ENCODE measurements around the gene CDADC1. TPM values are rescaled to one million over a fixed set of nuclear protein-coding genes. Genes with fewer than 3 reads are reported as not detected.

The CDADC1 gene
- total and polyA plus RNA-seq, 2 donors (not counting 1 experiment from before 2014, with no cell fraction given) = 6.1 to 6.6 TPM

DNA sequence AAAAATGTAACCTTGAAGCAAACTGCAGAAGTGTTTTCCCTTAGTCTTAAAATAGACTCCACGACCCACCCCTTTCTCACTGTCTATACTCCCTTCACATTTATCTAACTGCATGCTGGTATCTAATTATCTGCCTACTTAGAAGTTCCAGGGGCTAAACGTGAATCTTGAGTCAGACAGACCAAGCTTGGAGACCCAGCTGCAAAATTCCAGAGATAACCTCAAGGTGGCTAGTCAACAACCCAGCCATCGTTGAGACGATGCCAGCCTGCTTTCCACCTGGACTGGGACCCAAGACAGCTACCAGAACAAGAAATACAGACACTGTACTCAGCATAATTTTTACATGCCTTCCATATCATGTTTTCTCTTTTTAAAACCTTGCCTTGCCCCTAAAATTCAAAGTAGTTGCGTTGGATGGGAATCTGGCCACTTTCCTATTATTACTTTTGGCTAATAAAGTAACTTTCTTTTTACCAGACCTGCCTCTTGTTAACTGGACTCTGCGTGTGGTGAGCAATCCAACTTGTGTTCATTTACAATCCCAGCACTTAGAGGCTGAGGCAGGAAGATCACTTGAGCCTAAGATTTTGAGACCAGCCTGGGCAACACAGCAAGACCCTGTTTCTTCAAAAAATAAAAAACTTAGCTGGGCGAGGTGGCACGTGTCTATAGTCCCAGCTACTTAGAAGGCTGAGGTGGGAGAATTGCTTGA lies 82.3 kb downstream of the CDADC1 start:
- Histone ChIP-seq H3K36me3 (ENCODE audit: control insufficient read depth, insufficient read depth, low read length) (no peaks in the 10 kb centered on the region), H3K4me3 (replicated peaks in 1 of 4; ENCODE audit: control extremely low read depth in 1 of 4, insufficient read depth in 1 of 4, low read depth in 3 of 4, low read length in 4 of 4) (no peak overlapping the region), H3K4me2 (ENCODE audit: extremely low read depth, insufficient read depth, low read length) (no peak overlapping the region), H3K27me3 (ENCODE audit: control insufficient read depth, insufficient read depth, low read length) (no peaks in the 10 kb centered on the region), H3K27ac (ENCODE audit: insufficient read depth, low read length) (no peak overlapping the region), H3K4me1 (ENCODE audit: control insufficient read depth, extremely low read depth, insufficient read depth, low read length) (no peaks in the 10 kb centered on the region), H3K9me3 (ENCODE audit: control insufficient read depth, insufficient read depth, low read depth, low read length) (no peaks in the 10 kb centered on the region), H3K79me2 (ENCODE audit: control insufficient read depth, insufficient read depth, low read length) (no peaks in the 10 kb centered on the region), H4K20me1 (ENCODE audit: control insufficient read depth, extremely low read depth, insufficient read depth, low read length) (no peaks in the 10 kb centered on the region), H2AFZ (ENCODE audit: low read length) (no peak overlapping the region), H3K9ac (ENCODE audit: insufficient read depth, low read length) (no peak overlapping the region)
- no peak for TF ChIP-seq EZH2 (IDR thresholded peaks at IDR 0.05; ENCODE audit: low read length, missing control alignments)
- no peak for TF ChIP-seq CTCF (conservative IDR thresholded peaks at IDR 0.05 in 1 of 2, IDR thresholded peaks at IDR 0.05 in 1 of 2; ENCODE audit: low read depth in 1 of 2, low read length in 2 of 2)
- peak in 1 of 2 donors; percentile 10 for DNase-seq (ENCODE audit: low read depth in 2 of 2)

DNA sequence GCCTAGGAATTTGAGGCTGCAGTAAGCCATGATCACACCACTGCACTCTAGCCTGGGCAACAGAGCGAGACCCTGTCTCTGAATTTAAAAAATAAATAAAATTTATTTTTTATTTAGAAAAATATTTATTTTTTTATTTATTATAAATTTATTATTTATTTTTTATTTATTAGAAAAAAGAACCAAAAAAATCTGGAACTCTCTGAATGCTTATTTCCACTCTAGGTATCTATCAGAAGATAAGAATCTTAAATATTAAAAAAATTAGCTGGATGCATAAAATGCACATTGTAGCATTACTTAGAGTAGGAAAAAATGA lies 82.8 kb downstream of the CDADC1 start:
- no peak overlapping the region for H3K9ac ChIP-seq (ENCODE audit: insufficient read depth, low read length)
- TF ChIP-seq EZH2 (IDR thresholded peaks at IDR 0.05; ENCODE audit: low read length, missing control alignments) = no peak
- TF ChIP-seq CTCF (conservative IDR thresholded peaks at IDR 0.05 in 1 of 2, IDR thresholded peaks at IDR 0.05 in 1 of 2; ENCODE audit: low read depth in 1 of 2, low read length in 2 of 2) = no peak

DNA sequence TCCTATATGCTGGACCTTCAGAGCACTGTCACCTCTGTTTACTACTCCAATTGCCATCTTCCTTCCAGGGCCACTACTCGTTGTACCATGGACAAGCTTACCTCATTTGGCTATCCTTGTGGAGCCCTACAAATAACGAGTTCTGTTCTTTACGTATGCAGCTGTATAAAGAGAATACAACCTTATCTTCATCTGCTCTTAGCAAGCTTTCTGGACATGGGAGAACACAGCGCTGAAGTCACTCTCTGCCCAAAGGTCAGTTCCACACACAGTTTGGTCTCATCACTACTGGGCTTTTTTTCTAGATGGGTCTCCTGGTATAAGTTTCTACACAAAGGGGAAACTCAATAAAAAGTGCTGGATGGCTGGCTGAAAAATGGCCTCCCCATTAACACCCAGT lies 88.9 kb downstream of the CDADC1 start:
- no peak overlapping the region for H3K9ac ChIP-seq (ENCODE audit: insufficient read depth, low read length)
- H3K27me3 ChIP-seq (ENCODE audit: control insufficient read depth, insufficient read depth, low read length) = no peaks in the 10 kb centered on the region
- no peaks in the 10 kb centered on the region for H3K4me1 ChIP-seq (ENCODE audit: control insufficient read depth, extremely low read depth, insufficient read depth, low read length)
- H3K4me2 ChIP-seq (ENCODE audit: extremely low read depth, insufficient read depth, low read length) = no peak overlapping the region
- no peaks in the 10 kb centered on the region for H3K79me2 ChIP-seq (ENCODE audit: control insufficient read depth, insufficient read depth, low read length)
- H4K20me1 ChIP-seq (ENCODE audit: control insufficient read depth, extremely low read depth, insufficient read depth, low read length) = no peaks in the 10 kb centered on the region
- no peak overlapping the region for H3K4me3 ChIP-seq (replicated peaks in 1 of 4; ENCODE audit: control extremely low read depth in 1 of 4, insufficient read depth in 1 of 4, low read depth in 3 of 4, low read length in 4 of 4)
- H3K27ac ChIP-seq (ENCODE audit: insufficient read depth, low read length) = no peak overlapping the region
- TF ChIP-seq CTCF (conservative IDR thresholded peaks at IDR 0.05 in 1 of 2, IDR thresholded peaks at IDR 0.05 in 1 of 2; ENCODE audit: low read depth in 1 of 2, low read length in 2 of 2) (no peak), EZH2 (IDR thresholded peaks at IDR 0.05; ENCODE audit: low read length, missing control alignments) (no peak)
- DNase-seq (ENCODE audit: low read depth in 2 of 2) = no peak
- H3K36me3 ChIP-seq (ENCODE audit: control insufficient read depth, insufficient read depth, low read length) = no peaks in the 10 kb centered on the region
- H3K9me3 ChIP-seq (ENCODE audit: control insufficient read depth, insufficient read depth, low read depth, low read length) = no peaks in the 10 kb centered on the region
- H2AFZ ChIP-seq (ENCODE audit: low read length) = no peak overlapping the region

More for the DNA sequence above, 82.8 kb downstream of the CDADC1 start:
- no peak overlapping the region for H3K4me2 ChIP-seq (ENCODE audit: extremely low read depth, insufficient read depth, low read length)
- no peak overlapping the region for H3K4me3 ChIP-seq (replicated peaks in 1 of 4; ENCODE audit: control extremely low read depth in 1 of 4, insufficient read depth in 1 of 4, low read depth in 3 of 4, low read length in 4 of 4)
- no peak for DNase-seq (ENCODE audit: low read depth in 2 of 2)
- no peaks in the 10 kb centered on the region for H3K27me3 ChIP-seq (ENCODE audit: control insufficient read depth, insufficient read depth, low read length)
- H3K79me2 ChIP-seq (ENCODE audit: control insufficient read depth, insufficient read depth, low read length) = no peaks in the 10 kb centered on the region
- no peaks in the 10 kb centered on the region for H3K4me1 ChIP-seq (ENCODE audit: control insufficient read depth, extremely low read depth, insufficient read depth, low read length)
- no peaks in the 10 kb centered on the region for H3K9me3 ChIP-seq (ENCODE audit: control insufficient read depth, insufficient read depth, low read depth, low read length)
- H3K36me3 ChIP-seq (ENCODE audit: control insufficient read depth, insufficient read depth, low read length) = no peaks in the 10 kb centered on the region
- no peak overlapping the region for H2AFZ ChIP-seq (ENCODE audit: low read length)
- H3K27ac ChIP-seq (ENCODE audit: insufficient read depth, low read length) = no peak overlapping the region
- no peaks in the 10 kb centered on the region for H4K20me1 ChIP-seq (ENCODE audit: control insufficient read depth, extremely low read depth, insufficient read depth, low read length)
